Measurements from ENCODE around the gene ARGLU1. TPM values are rescaled to one million over a fixed set of nuclear protein-coding genes. Genes with fewer than 3 reads are reported as not detected.
"Not testable (repeated sequence)": the region's sequence is repeated elsewhere in the genome, so short reads cannot be mapped to it uniquely, and the experiment has no call there.

Gene ARGLU1
- total and polyA plus RNA-seq, 11 donors, result 14.2 to 54.0 (median 28.1) TPM

- H3K4me1 ChIP-seq, result peaks cover 0 to 11% (median 0%) of the 10 kb centered on the region in 12 donors
- intact Hi-C loops (cut with DNase I), result no loop called here
- H3K27ac ChIP-seq, result no peak overlapping the region
- no peak overlapping the region for H3K4me3 ChIP-seq
- ATAC-seq, result no peak
- no peaks in the 10 kb centered on the region for H3K9me3 ChIP-seq
- no peaks in the 10 kb centered on the region for H3K36me3 ChIP-seq
- H3K27me3 ChIP-seq, result peaks cover 0 to 3% (median 0%) of the 10 kb centered on the region in 9 donors
- WGBS, 4 donors, result 62 to 65% (median 64%) methylated on average over 7 of the region's 7 CpGs
- no peak for DNase-seq
- TF ChIP-seq, protein P1, sequence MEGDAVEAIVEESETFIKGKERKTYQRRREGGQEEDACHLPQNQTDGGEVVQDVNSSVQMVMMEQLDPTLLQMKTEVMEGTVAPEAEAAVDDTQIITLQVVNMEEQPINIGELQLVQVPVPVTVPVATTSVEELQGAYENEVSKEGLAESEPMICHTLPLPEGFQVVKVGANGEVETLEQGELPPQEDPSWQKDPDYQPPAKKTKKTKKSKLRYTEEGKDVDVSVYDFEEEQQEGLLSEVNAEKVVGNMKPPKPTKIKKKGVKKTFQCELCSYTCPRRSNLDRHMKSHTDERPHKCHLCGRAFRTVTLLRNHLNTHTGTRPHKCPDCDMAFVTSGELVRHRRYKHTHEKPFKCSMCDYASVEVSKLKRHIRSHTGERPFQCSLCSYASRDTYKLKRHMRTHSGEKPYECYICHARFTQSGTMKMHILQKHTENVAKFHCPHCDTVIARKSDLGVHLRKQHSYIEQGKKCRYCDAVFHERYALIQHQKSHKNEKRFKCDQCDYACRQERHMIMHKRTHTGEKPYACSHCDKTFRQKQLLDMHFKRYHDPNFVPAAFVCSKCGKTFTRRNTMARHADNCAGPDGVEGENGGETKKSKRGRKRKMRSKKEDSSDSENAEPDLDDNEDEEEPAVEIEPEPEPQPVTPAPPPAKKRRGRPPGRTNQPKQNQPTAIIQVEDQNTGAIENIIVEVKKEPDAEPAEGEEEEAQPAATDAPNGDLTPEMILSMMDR (IDR thresholded peaks at IDR 0.05), result no peak
- TF ChIP-seq POLR2A (IDR thresholded peaks at IDR 0.05), result no peak
Observed at GRCh38 chr13:106603546-106603945, 35.6 kb upstream of the ARGLU1 start.

DNA sequence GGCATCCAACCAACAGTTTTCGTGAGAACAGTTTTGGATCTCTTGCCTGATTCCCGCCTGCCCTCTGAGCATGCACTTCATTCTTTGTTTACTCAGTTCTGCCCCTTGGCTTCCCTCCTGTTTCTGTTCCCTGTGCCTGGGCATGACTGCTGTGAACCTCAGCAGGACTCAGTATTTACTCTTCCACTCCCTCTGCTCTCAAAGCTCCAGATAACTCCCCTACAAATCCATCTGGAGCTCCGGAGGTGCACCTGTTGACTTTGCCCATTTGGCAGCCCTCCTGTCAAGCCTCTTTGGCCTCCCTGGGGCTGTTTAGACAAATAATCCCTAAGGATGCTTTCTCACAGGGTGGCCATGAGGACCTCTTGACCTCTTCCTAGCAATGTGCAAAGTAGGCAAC is 34.2 kb upstream of the ARGLU1 start:
- TF ChIP-seq, protein P1 (IDR thresholded peaks at IDR 0.05), result no peak
- TF ChIP-seq POLR2A (IDR thresholded peaks at IDR 0.05), result no peak
- intact Hi-C loops (cut with DNase I), result no loop called here
- H3K36me3 ChIP-seq, result no peaks in the 10 kb centered on the region
- no peaks in the 10 kb centered on the region for H3K9me3 ChIP-seq
- H3K27ac ChIP-seq, result no peak overlapping the region
- WGBS, 4 donors, result 84 to 92% (median 86%) methylated on average over 3 of the region's 3 CpGs
- H3K4me3 ChIP-seq, result no peak overlapping the region
- no peak for ATAC-seq
- peaks cover 0 to 3% (median 0%) of the 10 kb centered on the region in 9 donors for H3K27me3 ChIP-seq
- peaks cover 0 to 18% (median 5%) of the 10 kb centered on the region in 12 donors for H3K4me1 ChIP-seq
- no peak for DNase-seq

- intact Hi-C loops (cut with DNase I), result no loop called here
- 80 to 83% (median 81%) methylated on average over 6 of the region's 6 CpGs for WGBS, 4 donors
- no peak for ATAC-seq
Observed at GRCh38 chr13:106601489-106601888, 33.6 kb upstream of the ARGLU1 start.

GRCh38 chr13:106600798-106601135 is 32.8 kb upstream of the ARGLU1 start:
- DNase-seq; H3K4me3 ChIP-seq; H3K36me3 ChIP-seq; H3K9me3 ChIP-seq; intact Hi-C loops (cut with DNase I); H3K27ac ChIP-seq; ATAC-seq; H3K27me3 ChIP-seq: not testable (repeated sequence)
- 55 to 76% (median 71%) methylated on average over 2 of the region's 2 CpGs for WGBS, 4 donors
- H3K4me1 ChIP-seq, result peaks cover 0 to 29% (median 7%) of the 10 kb centered on the region in 12 donors

More at GRCh38 chr13:106601489-106601888, 33.6 kb upstream of the ARGLU1 start:
- TF ChIP-seq, protein P1 (IDR thresholded peaks at IDR 0.05), result no peak
- no peak for TF ChIP-seq POLR2A (IDR thresholded peaks at IDR 0.05)
- Histone ChIP-seq H3K9me3 (no peaks in the 10 kb centered on the region), H3K27me3 (peaks cover 0 to 3% (median 0%) of the 10 kb centered on the region in 9 donors), H3K36me3 (no peaks in the 10 kb centered on the region), H3K27ac (no peak overlapping the region), H3K4me1 (peaks cover 0 to 25% (median 7%) of the 10 kb centered on the region in 12 donors), H3K4me3 (no peak overlapping the region)
- DNase-seq, result no peak
